ENCODE data around the gene RRBP1. TPM values are rescaled to one million over a fixed set of nuclear protein-coding genes. Genes with fewer than 3 reads are reported as not detected.
"Not testable (repeated sequence)": the region's sequence is repeated elsewhere in the genome, so short reads cannot be mapped to it uniquely, and the experiment has no call there.

RRBP1 gene
- total RNA-seq, 1 donor = 122 TPM

DNA sequence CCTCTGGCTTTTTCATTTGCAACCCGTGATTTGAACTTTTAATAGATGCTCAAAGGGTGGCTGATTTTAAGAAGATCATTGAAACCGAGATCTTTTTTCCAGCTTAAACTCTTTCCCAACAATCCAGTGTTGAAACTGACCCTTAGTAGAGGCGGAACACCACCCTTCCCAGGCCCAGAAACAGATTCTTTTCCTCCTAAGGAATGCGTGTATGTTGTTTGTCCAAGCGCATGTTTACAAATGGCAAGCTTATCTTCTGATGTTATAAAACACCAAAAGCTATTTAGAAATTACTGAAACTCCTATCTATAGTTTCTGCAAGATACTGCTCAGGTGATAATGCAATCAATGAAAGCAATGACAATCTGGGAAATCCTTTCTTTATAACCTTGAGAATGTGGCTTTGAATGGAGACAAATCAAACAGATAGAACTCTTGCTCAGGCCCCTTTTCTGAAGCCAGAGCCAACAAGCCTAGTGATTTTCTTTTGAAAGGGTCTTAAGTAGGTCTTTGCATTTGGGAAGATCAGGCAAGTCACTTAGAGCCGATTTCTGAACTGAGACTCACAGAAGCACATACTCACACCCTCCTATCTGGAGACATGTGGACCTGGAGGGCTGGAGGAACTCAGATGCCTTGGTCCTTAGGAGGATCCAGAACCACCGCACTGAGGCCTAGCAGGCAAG lies 26.8 kb upstream of the RRBP1 start:
- no peak overlapping the region for H3K4me3 ChIP-seq (ENCODE audit: insufficient read depth, low read length)
- DNase-seq (ENCODE audit: insufficient read length, low spot score, missing footprints) = no peak
- no peak overlapping the region for H2AFZ ChIP-seq (ENCODE audit: low read length)
- H3K4me2 ChIP-seq (ENCODE audit: insufficient read depth, low read length) = no peak overlapping the region
- peaks cover 8% of the 10 kb centered on the region for H3K4me1 ChIP-seq (ENCODE audit: insufficient read depth, low read length)
- H4K20me1 ChIP-seq (ENCODE audit: insufficient read depth, low read length) = no peaks in the 10 kb centered on the region
- no peaks in the 10 kb centered on the region for H3K79me2 ChIP-seq (ENCODE audit: insufficient read depth, low read length)
- no peaks in the 10 kb centered on the region for H3K27me3 ChIP-seq (ENCODE audit: insufficient read depth, low read length)
- H3K27ac ChIP-seq (ENCODE audit: low read depth, low read length) = no peak overlapping the region
- TF ChIP-seq, protein P1, sequence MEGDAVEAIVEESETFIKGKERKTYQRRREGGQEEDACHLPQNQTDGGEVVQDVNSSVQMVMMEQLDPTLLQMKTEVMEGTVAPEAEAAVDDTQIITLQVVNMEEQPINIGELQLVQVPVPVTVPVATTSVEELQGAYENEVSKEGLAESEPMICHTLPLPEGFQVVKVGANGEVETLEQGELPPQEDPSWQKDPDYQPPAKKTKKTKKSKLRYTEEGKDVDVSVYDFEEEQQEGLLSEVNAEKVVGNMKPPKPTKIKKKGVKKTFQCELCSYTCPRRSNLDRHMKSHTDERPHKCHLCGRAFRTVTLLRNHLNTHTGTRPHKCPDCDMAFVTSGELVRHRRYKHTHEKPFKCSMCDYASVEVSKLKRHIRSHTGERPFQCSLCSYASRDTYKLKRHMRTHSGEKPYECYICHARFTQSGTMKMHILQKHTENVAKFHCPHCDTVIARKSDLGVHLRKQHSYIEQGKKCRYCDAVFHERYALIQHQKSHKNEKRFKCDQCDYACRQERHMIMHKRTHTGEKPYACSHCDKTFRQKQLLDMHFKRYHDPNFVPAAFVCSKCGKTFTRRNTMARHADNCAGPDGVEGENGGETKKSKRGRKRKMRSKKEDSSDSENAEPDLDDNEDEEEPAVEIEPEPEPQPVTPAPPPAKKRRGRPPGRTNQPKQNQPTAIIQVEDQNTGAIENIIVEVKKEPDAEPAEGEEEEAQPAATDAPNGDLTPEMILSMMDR (IDR thresholded peaks at IDR 0.05; ENCODE audit: extremely low read depth, low read depth, low read length) = no peak
- no peaks in the 10 kb centered on the region for H3K9me3 ChIP-seq (ENCODE audit: low read depth, low read length)
- H3K36me3 ChIP-seq (ENCODE audit: insufficient read depth, low read length) = no peaks in the 10 kb centered on the region

DNA sequence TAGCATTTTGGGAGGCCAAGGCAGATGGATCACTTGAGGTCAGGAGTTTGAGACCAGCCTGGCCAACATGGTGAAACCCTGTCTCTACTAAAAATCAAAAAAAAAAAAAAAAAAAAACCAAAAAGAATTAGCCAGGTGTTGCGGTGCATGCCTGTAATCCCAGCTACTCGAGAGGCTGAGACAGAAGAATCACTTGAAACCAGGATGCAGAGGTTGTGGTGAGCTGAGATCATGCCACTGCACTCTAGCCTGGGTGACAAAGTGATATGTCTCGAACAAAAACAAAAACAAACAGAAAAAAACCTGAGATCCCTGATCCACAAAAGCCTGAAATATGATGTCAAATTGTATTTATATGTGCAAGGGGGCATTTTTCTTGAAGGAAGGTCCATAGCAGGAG lies 25.9 kb upstream of the RRBP1 start:
- H3K9me3 ChIP-seq (ENCODE audit: low read depth, low read length); H2AFZ ChIP-seq (ENCODE audit: low read length); H3K27me3 ChIP-seq (ENCODE audit: insufficient read depth, low read length); H3K36me3 ChIP-seq (ENCODE audit: insufficient read depth, low read length); H3K27ac ChIP-seq (ENCODE audit: low read depth, low read length); DNase-seq (ENCODE audit: insufficient read length, low spot score, missing footprints); H4K20me1 ChIP-seq (ENCODE audit: insufficient read depth, low read length); H3K4me3 ChIP-seq (ENCODE audit: insufficient read depth, low read length); H3K4me2 ChIP-seq (ENCODE audit: insufficient read depth, low read length); H3K79me2 ChIP-seq (ENCODE audit: insufficient read depth, low read length); H3K4me1 ChIP-seq (ENCODE audit: insufficient read depth, low read length): not testable (repeated sequence)

DNA sequence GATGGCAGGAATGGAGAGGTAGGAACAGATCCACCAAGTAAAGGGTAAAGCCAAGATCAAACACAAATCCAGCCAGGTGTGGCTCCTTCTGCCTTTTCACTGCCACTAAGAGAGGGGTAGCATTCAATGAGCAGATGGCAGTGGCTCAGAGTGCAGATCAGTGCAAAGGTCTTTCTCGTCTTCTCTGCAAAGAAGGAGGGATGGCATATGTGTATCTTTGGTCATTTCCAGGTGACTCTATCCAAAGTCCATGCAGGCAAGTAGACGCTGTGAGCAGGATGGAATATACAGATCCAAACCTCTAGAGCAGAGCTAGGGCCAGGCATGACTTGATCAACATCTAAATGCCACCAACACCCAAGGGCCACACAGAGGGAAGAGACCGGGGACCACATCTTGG lies 24.6 kb upstream of the RRBP1 start:
- Histone ChIP-seq H3K4me2 (ENCODE audit: insufficient read depth, low read length) (no peak overlapping the region), H3K36me3 (ENCODE audit: insufficient read depth, low read length) (no peaks in the 10 kb centered on the region)
- no peak for DNase-seq (ENCODE audit: insufficient read length, low spot score, missing footprints)

DNA sequence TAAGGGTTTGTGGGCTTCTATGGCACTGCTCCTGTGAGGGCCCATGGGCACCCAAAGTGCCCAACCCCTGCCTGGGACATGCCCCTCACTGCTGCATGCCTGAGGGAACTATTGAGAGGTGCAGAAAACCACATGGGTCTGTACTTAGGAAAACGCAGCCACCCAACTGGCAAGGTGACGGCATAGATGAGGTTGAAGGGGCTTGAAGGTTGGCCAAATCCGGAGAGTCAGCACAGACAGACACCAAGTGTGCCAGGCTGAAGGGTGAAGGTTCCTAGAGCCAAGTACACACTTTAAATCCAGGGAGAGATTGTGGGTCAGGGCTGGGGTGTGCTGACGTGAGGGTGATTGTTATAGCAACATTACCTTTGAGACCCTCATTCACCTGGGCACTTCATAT lies 23.9 kb upstream of the RRBP1 start:
- H3K4me3 ChIP-seq (ENCODE audit: insufficient read depth, low read length) = no peak overlapping the region
- no peaks in the 10 kb centered on the region for H3K36me3 ChIP-seq (ENCODE audit: insufficient read depth, low read length)
- H3K27me3 ChIP-seq (ENCODE audit: insufficient read depth, low read length) = no peaks in the 10 kb centered on the region

More for the DNA sequence above, 24.6 kb upstream of the RRBP1 start:
- Histone ChIP-seq H3K4me3 (ENCODE audit: insufficient read depth, low read length) (no peak overlapping the region), H3K9me3 (ENCODE audit: low read depth, low read length) (no peaks in the 10 kb centered on the region), H3K79me2 (ENCODE audit: insufficient read depth, low read length) (no peaks in the 10 kb centered on the region), H3K4me1 (ENCODE audit: insufficient read depth, low read length) (peaks cover 8% of the 10 kb centered on the region), H3K27me3 (ENCODE audit: insufficient read depth, low read length) (no peaks in the 10 kb centered on the region), H3K27ac (ENCODE audit: low read depth, low read length) (no peak overlapping the region), H2AFZ (ENCODE audit: low read length) (no peak overlapping the region), H4K20me1 (ENCODE audit: insufficient read depth, low read length) (no peaks in the 10 kb centered on the region)
- TF ChIP-seq, protein P1 (IDR thresholded peaks at IDR 0.05; ENCODE audit: extremely low read depth, low read depth, low read length) = no peak

More for the DNA sequence above, 23.9 kb upstream of the RRBP1 start:
- H3K4me1 ChIP-seq (ENCODE audit: insufficient read depth, low read length) = peaks cover 4% of the 10 kb centered on the region
- no peak overlapping the region for H3K27ac ChIP-seq (ENCODE audit: low read depth, low read length)
- H3K9me3 ChIP-seq (ENCODE audit: low read depth, low read length) = no peaks in the 10 kb centered on the region
- DNase-seq (ENCODE audit: insufficient read length, low spot score, missing footprints) = no peak
- no peaks in the 10 kb centered on the region for H3K79me2 ChIP-seq (ENCODE audit: insufficient read depth, low read length)
- no peaks in the 10 kb centered on the region for H4K20me1 ChIP-seq (ENCODE audit: insufficient read depth, low read length)
- TF ChIP-seq, protein P1 (IDR thresholded peaks at IDR 0.05; ENCODE audit: extremely low read depth, low read depth, low read length) = no peak
- H2AFZ ChIP-seq (ENCODE audit: low read length) = no peak overlapping the region
- no peak overlapping the region for H3K4me2 ChIP-seq (ENCODE audit: insufficient read depth, low read length)
